GM12801 (cell line): ENCODE measurements around the gene PROM1.

Source experiments
- TF ChIP-seq, protein P1 (sequence below): IDR thresholded peaks from one replicate; pipeline ENCODE4 v1.5.1; 2011; ENCODE audit warnings: control low read depth; ENCODE audit not compliant: insufficient read length; ENCODE audit errors: extremely low read depth

PROM1 gene

DNA sequence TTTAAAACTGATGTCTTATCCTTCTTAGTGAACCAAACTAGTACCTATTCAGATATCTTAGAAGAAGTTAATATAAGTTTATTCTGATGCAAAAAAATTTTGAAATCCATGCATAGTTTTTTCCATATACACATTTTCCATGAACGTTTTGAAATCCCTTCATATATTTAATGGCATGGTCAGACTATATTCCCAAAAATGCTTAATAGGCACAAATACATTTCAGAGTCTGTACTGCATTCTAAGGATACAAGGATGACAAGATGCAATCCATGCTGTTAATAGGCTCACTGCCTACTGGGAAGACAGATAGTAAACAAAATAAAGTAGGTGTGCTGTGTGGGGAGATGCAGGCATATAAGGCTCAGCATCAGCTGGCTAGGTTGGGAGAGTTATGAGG lies 33.2 kb downstream of the PROM1 start:
- TF ChIP-seq, protein P1, sequence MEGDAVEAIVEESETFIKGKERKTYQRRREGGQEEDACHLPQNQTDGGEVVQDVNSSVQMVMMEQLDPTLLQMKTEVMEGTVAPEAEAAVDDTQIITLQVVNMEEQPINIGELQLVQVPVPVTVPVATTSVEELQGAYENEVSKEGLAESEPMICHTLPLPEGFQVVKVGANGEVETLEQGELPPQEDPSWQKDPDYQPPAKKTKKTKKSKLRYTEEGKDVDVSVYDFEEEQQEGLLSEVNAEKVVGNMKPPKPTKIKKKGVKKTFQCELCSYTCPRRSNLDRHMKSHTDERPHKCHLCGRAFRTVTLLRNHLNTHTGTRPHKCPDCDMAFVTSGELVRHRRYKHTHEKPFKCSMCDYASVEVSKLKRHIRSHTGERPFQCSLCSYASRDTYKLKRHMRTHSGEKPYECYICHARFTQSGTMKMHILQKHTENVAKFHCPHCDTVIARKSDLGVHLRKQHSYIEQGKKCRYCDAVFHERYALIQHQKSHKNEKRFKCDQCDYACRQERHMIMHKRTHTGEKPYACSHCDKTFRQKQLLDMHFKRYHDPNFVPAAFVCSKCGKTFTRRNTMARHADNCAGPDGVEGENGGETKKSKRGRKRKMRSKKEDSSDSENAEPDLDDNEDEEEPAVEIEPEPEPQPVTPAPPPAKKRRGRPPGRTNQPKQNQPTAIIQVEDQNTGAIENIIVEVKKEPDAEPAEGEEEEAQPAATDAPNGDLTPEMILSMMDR: no peak

DNA sequence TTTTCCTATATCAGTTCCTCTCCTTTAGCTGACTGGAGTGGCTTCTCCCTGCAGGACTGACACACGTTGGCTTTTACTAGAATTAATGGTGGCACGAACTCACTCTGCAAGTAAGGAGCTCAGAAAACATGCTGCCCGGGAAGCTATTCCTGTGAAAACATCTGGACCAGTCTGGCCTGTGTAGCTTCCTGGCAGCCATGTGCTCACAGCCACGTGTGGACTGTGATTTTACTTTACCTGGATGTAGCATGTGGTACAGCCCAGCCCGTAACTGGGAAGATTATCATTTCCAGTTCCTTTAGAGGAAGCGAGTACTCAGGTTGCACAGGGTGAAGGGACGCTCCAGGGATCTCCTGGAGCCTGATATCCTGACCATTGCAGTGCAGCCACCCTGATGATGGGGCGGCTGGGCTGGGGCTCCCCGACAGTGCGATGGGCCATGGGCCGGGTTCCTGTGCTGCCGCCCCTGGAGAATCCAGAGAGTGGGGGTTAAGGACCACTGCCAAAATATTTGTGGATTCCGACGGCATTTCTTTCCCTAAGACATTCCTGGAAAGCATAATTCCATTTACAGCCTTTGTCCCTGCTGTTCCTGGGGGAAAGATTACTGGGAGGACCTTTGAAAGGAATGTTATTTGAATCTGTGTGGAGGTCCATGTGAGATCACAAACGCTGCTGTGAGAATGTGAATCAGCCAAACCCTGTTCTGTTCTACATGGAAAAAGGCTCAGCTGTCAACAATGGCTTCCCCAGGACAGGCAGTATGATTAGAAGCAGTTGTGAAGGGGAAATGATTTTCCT lies 35.0 kb downstream of the PROM1 start:
- TF ChIP-seq, protein P1: no peak

DNA sequence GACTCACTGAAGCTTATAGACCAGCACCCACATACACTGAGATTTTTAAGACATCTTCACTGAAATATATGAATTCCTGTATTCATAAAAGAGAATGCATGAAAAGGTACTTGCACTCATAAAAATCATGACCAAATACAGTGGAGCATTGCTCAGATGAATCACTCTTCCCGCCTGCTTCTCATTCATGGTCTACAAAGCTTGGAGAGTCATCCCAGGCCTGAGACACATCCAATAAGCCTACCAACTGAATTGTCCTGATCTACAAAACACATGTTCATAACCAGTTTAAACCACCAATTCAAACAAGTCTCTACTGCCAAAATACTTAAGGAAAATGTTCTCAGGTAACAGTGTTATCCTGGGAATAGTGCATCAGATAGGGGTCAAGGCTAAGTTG lies 38.1 kb downstream of the PROM1 start:
- TF ChIP-seq, protein P1: no peak

DNA sequence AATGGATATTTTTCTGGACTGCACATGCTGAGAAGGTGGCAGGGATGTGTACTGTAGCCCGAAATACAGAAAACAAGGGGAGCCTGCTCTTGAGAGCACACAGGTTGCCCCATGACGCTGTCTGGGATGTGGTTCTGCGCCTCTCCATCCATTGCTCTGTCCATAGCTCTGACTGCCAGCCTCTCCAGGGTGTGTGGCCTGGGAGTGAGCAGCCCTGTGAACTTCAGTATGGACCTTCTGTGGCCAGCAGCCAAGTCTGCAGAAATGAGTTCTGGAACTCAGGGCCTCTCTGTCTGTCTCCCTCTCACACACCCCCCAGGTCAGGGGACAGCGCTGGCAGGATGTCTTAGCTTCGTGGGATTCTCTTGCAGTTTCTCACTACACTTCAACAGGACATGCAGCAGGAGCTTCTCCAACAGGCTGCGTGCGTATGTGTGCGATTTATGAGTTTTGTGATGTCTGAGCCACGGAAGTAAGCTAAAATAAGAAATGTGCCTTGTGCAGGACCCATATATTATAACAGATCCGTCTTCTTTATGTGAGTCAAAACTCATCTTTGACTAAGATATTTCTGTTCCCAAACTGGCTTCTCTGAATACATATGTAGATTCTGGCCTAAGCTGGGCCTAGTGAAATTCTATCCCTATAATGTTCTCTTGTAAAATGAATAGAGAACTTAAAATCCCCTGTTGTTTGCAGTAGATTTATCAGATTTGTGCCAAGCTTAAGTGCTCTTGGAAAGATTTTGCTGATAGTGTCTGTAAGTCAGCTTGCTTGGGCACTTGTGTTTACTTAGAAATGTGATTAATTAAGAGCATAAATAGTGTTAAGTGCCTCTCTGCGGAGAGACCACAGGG lies 40.0 kb downstream of the PROM1 start:
- TF ChIP-seq, protein P1: no peak

DNA sequence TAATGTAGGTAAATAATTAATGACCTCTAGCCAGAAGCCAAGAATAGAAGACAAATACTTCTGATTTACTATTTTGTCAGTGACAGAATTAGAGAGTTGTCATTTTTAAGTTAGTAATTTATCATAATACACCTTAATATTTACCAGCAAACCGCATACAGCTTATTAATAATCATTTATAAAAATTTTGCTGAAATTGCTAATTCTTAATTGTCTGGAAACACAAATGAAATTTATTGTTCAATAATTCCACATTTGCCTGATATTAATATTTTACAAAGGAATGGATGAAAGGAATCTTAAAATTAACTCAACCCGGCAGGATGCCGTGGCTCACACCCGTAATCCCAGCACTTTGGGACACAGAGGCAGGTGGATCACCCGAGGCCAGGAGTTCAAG lies 44.7 kb downstream of the PROM1 start:
- TF ChIP-seq, protein P1: no peak

DNA sequence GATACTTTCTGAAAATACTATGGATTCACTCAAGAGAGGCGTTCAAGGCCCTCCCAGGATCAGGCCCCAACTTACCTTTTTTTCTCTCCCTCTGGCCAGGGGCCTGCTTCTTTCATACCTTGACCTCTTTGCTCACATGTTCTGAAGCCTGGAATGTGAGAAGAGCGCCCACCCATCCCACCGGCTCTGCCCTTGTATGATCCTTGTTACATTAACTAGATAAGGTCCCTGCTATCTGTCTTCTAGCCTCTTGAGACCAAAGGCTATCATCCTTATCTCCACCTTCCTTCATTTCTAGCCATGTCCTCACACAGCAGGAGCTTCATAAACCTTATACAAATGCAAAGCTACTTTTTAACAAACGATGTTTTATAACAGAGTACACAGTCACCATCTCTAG lies 45.9 kb downstream of the PROM1 start:
- TF ChIP-seq, protein P1: no peak

DNA sequence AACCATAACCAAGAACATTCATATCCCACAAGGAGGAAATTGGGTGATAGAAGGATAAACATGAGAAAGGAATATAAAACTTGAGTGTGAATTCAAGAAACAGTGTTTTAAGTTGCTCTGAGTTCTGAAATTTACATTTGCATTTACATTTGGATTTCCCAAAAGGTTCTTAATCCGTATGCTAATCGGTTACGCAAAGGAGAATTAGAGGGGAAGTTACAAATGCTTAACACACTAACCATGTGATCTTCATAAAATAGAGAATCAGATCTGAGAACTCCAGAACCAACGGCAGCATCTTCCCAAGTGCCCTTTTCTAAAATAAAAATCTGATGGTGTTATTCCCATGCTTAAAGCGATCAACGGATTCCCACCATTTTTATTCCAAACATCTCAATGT lies 48.0 kb downstream of the PROM1 start:
- TF ChIP-seq, protein P1: no peak
